Calu3 (cell line): Measurements from ENCODE around the gene SPTSSA. TPM values are rescaled to one million over a fixed set of nuclear protein-coding genes. Genes with fewer than 3 reads are reported as not detected.
A peak's percentile ranks its signal among the peaks of the same experiment; 100 is the strongest.

ENCODE experiments used
- BruUV-seq: library from RNA; stranded (reverse); fragments of 400-500 nt; replicated peaks from 2 replicates; lab custom pipeline; 2021; lab: Mats Ljungman, UMichigan
- CTCF ChIA-PET: fragments of 300-600 bp; sonication (Branson Sonifier 250); formaldehyde crosslinking; loops from one replicate; lab custom pipeline; 2022; ENCODE audit warnings: antibody characterized with exemption; lab: Charles Lee
- DNase-seq: peaks from one replicate; pipeline ENCODE4 v3.0.0; 2022
- H3K27ac Mint-ChIP-seq: one replicate; pipeline ENCODE4 v1.8.0; 2022; ENCODE audit warnings: mixed read lengths; ENCODE audit not compliant: unreplicated experiment
- H3K27me3 Mint-ChIP-seq: one replicate; pipeline ENCODE4 v1.8.0; 2022; ENCODE audit warnings: mixed read lengths; ENCODE audit not compliant: unreplicated experiment
- H3K36me3 Mint-ChIP-seq: one replicate; pipeline ENCODE4 v1.8.0; 2022; ENCODE audit warnings: mild to moderate bottlenecking, moderate library complexity, mixed read lengths; ENCODE audit not compliant: insufficient read depth, unreplicated experiment
- H3K4me1 Mint-ChIP-seq: one replicate; pipeline ENCODE4 v1.8.0; 2022; ENCODE audit warnings: mild to moderate bottlenecking, low read depth, mixed read lengths; ENCODE audit not compliant: unreplicated experiment
- H3K4me3 Mint-ChIP-seq: one replicate; pipeline ENCODE4 v1.8.0; 2022; ENCODE audit warnings: mild to moderate bottlenecking, low read depth, moderate library complexity, mixed read lengths; ENCODE audit not compliant: unreplicated experiment
- H3K9me3 Mint-ChIP-seq: one replicate; pipeline ENCODE4 v1.8.0; 2022; ENCODE audit warnings: low read depth, mixed read lengths; ENCODE audit not compliant: unreplicated experiment
- CTCF ChIP-seq: fragments of 200-600 bp; IDR thresholded peaks from one replicate; pipeline ENCODE4 v1.8.0; 2022; ENCODE audit warnings: antibody characterized with exemption; ENCODE audit not compliant: unreplicated experiment
- intact Hi-C: fragments of 100-400 bp; cut with micrococcal nuclease; formaldehyde crosslinking; loops from one replicate; pipeline ENCODE4 v1.10.0; 2022; ENCODE audit not compliant: unreplicated experiment
- total RNA-seq: library from RNA; stranded (reverse); gene quantifications from 2 replicates; pipeline ENCODE4 v1.2.3, GENCODE V29; 2022

The SPTSSA gene
- total RNA-seq, 1 experiment from 2014 or later = 22.0 TPM

- peaks cover 8% of the 10 kb centered on the region for H3K4me1 Mint-ChIP-seq
- intact Hi-C loops = no loop called here
Observed at GRCh38 chr14:34466691-34467090, 4.7 kb upstream of the SPTSSA start.

GRCh38 chr14:34465069-34465859 lies 3.2 kb upstream of the SPTSSA start:
- no peaks in the 10 kb centered on the region for H3K27me3 Mint-ChIP-seq
- H3K27ac Mint-ChIP-seq = no peak overlapping the region
- TF ChIP-seq CTCF = no peak
- no peaks in the 10 kb centered on the region for H3K9me3 Mint-ChIP-seq
- BruUV-seq = no TSS peak
- no peak for DNase-seq
- peaks cover 17% of the 10 kb centered on the region for H3K36me3 Mint-ChIP-seq
- CTCF ChIA-PET = interaction anchor here (1.0 kb wide), 1 partner anchor 14 kb away, joined by 3 read pairs; no protein-coding TSS in a partner anchor
- H3K4me3 Mint-ChIP-seq = no peak overlapping the region
- intact Hi-C loops = no loop called here
- peaks cover 8% of the 10 kb centered on the region for H3K4me1 Mint-ChIP-seq

More at GRCh38 chr14:34466691-34467090, 4.7 kb upstream of the SPTSSA start:
- Mint-ChIP-seq H3K9me3 (no peaks in the 10 kb centered on the region), H3K4me3 (no peak overlapping the region), H3K27me3 (no peaks in the 10 kb centered on the region), H3K36me3 (peaks cover 6% of the 10 kb centered on the region), H3K27ac (no peak overlapping the region)
- TF ChIP-seq CTCF = no peak
- DNase-seq = no peak
- no TSS peak for BruUV-seq
- CTCF ChIA-PET = no interaction called here

GRCh38 chr14:34463598-34463961 lies 1.5 kb upstream of the SPTSSA start:
- no peaks in the 10 kb centered on the region for H3K9me3 Mint-ChIP-seq
- peaks cover 8% of the 10 kb centered on the region for H3K4me1 Mint-ChIP-seq
- peaks cover 17% of the 10 kb centered on the region for H3K36me3 Mint-ChIP-seq
- no peaks in the 10 kb centered on the region for H3K27me3 Mint-ChIP-seq
- CTCF ChIA-PET = no interaction called here
- H3K27ac Mint-ChIP-seq = no peak overlapping the region
- BruUV-seq = no TSS peak
- no peak for TF ChIP-seq CTCF
- H3K4me3 Mint-ChIP-seq = no peak overlapping the region
- intact Hi-C loops = loop anchor here (5.0 kb wide), 1 partner anchor 34 kb away; no protein-coding TSS in a partner anchor
- DNase-seq = no peak

GRCh38 chr14:34461334-34462131 lies 507 bp downstream of the SPTSSA start:
- DNase-seq = peak; percentile 51
- CTCF ChIA-PET = interaction anchor here (1.0 to 1.3 kb wide), 3 partner anchors 35 to 129 kb away, joined by 4 to 6 read pairs (median 5); no protein-coding TSS in a partner anchor
- no peaks in the 10 kb centered on the region for H3K4me1 Mint-ChIP-seq
- peak overlapping the region; percentile 78 for H3K27ac Mint-ChIP-seq
- TSS peak; percentile 67 for BruUV-seq
- TF ChIP-seq CTCF = no peak
- peaks cover 25% of the 10 kb centered on the region for H3K36me3 Mint-ChIP-seq
- peak overlapping the region; percentile 82 for H3K4me3 Mint-ChIP-seq
- H3K27me3 Mint-ChIP-seq = no peaks in the 10 kb centered on the region
- intact Hi-C loops = loop anchor here (2.0 to 5.0 kb wide), 2 partner anchors 36 to 131 kb away; no protein-coding TSS in a partner anchor
- H3K9me3 Mint-ChIP-seq = no peaks in the 10 kb centered on the region
